HCT116 (cell line): ENCODE results near the gene MRPS16.
A peak's percentile ranks its signal among the peaks of the same experiment; 100 is the strongest.

Source experiments
- CEBPB ChIP-seq: IDR thresholded peaks from 2 replicates; pipeline ENCODE4 v1.6.1; 2012; ENCODE audit warnings: low read depth
- EGR1 ChIP-seq: IDR thresholded peaks from 2 replicates; pipeline ENCODE4 v1.6.1; 2012; ENCODE audit warnings: low read depth
- EZH2 ChIP-seq: fragments of 200-600 bp; sonication (generic); IDR thresholded peaks from 2 replicates; pipeline ENCODE4 v1.6.1; 2017; ENCODE audit warnings: antibody characterized with exemption, mixed run types
- POLR2A ChIP-seq: IDR thresholded peaks from 2 replicates; pipeline ENCODE4 v1.7.0; 2011; ENCODE audit warnings: borderline replicate concordance; ENCODE audit not compliant: insufficient read depth, insufficient read length; ENCODE audit errors: extremely low read depth
- POLR2AphosphoS5 ChIP-seq: IDR thresholded peaks from 2 replicates; pipeline ENCODE4 v1.6.1; 2011; ENCODE audit warnings: mild to moderate bottlenecking, low read depth, low read length, moderate library complexity
- SIN3A ChIP-seq: IDR thresholded peaks from 2 replicates; pipeline ENCODE4 v1.6.1; 2012; ENCODE audit warnings: low read depth
- YY1 ChIP-seq: IDR thresholded peaks from 2 replicates; pipeline ENCODE4 v1.6.1; 2011; ENCODE audit warnings: low read length, low read depth, moderate library complexity, mild to moderate bottlenecking; ENCODE audit not compliant: insufficient replicate concordance; ENCODE audit errors: extremely low read depth
- ZBTB33 ChIP-seq: IDR thresholded peaks from 2 replicates; pipeline ENCODE4 v1.6.1; 2011; ENCODE audit warnings: mild to moderate bottlenecking, low read length, moderate library complexity; ENCODE audit not compliant: insufficient replicate concordance; ENCODE audit errors: extremely low read depth
- TF ChIP-seq, protein P1 (sequence below), 3 experiments: fragments of 200-600 bp in 1 of 3; sonication (generic) in 1 of 3; IDR thresholded peaks in 2 of 3; conservative IDR thresholded peaks in 1 of 3; 2 replicates each; pipeline ENCODE4 v1.5.1; 2012 to 2017; ENCODE audit warnings: low read depth in 2 of 3, low read length in 2 of 3, antibody characterized with exemption in 1 of 3, borderline replicate concordance in 1 of 3, control low read depth in 1 of 3, mild to moderate bottlenecking in 1 of 3, mixed read lengths in 1 of 3, mixed run types in 1 of 3, moderate library complexity in 1 of 3; ENCODE audit not compliant: insufficient read depth in 1 of 3
- TF ChIP-seq, protein P2 (sequence below): IDR thresholded peaks from 2 replicates; pipeline ENCODE4 v1.6.1; 2012; ENCODE audit warnings: low read depth
- TF ChIP-seq, protein P3 (sequence below): IDR thresholded peaks from 2 replicates; pipeline ENCODE4 v1.6.1; 2012
- TF ChIP-seq, protein P4 (sequence below): IDR thresholded peaks from 2 replicates; pipeline ENCODE4 v1.6.1; 2012

GRCh38 chr10:73253225-73253555, 746 bp upstream of the MRPS16 start:
- TF ChIP-seq, protein P1, sequence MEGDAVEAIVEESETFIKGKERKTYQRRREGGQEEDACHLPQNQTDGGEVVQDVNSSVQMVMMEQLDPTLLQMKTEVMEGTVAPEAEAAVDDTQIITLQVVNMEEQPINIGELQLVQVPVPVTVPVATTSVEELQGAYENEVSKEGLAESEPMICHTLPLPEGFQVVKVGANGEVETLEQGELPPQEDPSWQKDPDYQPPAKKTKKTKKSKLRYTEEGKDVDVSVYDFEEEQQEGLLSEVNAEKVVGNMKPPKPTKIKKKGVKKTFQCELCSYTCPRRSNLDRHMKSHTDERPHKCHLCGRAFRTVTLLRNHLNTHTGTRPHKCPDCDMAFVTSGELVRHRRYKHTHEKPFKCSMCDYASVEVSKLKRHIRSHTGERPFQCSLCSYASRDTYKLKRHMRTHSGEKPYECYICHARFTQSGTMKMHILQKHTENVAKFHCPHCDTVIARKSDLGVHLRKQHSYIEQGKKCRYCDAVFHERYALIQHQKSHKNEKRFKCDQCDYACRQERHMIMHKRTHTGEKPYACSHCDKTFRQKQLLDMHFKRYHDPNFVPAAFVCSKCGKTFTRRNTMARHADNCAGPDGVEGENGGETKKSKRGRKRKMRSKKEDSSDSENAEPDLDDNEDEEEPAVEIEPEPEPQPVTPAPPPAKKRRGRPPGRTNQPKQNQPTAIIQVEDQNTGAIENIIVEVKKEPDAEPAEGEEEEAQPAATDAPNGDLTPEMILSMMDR (IDR thresholded peaks at IDR 0.05 in 2 of 3, conservative IDR thresholded peaks at IDR 0.05 in 1 of 3; ENCODE audit: borderline replicate concordance in 1 of 3, insufficient read depth in 1 of 3, low read depth in 2 of 3, low read length in 2 of 3), result peak in 2 of 3 experiments; percentile 3 to 18; a peak in 1 of 6 replicates
- TF ChIP-seq EZH2 (no peak), EGR1 (0 out of 2 replicates have a peak, but pooled peaks have one; percentile 6), POLR2A (no peak), POLR2AphosphoS5 (no peak), CEBPB (no peak), SIN3A (no peak), YY1 (no peak), ZBTB33 (no peak)
- TF ChIP-seq, protein P2, sequence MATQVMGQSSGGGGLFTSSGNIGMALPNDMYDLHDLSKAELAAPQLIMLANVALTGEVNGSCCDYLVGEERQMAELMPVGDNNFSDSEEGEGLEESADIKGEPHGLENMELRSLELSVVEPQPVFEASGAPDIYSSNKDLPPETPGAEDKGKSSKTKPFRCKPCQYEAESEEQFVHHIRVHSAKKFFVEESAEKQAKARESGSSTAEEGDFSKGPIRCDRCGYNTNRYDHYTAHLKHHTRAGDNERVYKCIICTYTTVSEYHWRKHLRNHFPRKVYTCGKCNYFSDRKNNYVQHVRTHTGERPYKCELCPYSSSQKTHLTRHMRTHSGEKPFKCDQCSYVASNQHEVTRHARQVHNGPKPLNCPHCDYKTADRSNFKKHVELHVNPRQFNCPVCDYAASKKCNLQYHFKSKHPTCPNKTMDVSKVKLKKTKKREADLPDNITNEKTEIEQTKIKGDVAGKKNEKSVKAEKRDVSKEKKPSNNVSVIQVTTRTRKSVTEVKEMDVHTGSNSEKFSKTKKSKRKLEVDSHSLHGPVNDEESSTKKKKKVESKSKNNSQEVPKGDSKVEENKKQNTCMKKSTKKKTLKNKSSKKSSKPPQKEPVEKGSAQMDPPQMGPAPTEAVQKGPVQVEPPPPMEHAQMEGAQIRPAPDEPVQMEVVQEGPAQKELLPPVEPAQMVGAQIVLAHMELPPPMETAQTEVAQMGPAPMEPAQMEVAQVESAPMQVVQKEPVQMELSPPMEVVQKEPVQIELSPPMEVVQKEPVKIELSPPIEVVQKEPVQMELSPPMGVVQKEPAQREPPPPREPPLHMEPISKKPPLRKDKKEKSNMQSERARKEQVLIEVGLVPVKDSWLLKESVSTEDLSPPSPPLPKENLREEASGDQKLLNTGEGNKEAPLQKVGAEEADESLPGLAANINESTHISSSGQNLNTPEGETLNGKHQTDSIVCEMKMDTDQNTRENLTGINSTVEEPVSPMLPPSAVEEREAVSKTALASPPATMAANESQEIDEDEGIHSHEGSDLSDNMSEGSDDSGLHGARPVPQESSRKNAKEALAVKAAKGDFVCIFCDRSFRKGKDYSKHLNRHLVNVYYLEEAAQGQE, result no peak
- TF ChIP-seq, protein P3, sequence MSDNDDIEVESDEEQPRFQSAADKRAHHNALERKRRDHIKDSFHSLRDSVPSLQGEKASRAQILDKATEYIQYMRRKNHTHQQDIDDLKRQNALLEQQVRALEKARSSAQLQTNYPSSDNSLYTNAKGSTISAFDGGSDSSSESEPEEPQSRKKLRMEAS, result no peak
- TF ChIP-seq, protein P4, sequence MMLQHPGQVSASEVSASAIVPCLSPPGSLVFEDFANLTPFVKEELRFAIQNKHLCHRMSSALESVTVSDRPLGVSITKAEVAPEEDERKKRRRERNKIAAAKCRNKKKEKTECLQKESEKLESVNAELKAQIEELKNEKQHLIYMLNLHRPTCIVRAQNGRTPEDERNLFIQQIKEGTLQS, result no peak
